HEK293 (cell line): ENCODE measurements around the gene SMIM41.

Source experiments
- BCL11B ChIP-seq: fragments of 450-650 bp; formaldehyde crosslinking; IDR thresholded peaks from 2 replicates; pipeline ENCODE4 v1.5.1; 2016; ENCODE audit warnings: low read depth, missing biosample characterization, missing genetic modification characterization
- GFI1B ChIP-seq: fragments of 450-650 bp; formaldehyde crosslinking; IDR thresholded peaks from 2 replicates; pipeline ENCODE4 v1.5.1; 2016; ENCODE audit warnings: missing biosample characterization, missing genetic modification characterization
- HOXD13 ChIP-seq: sonication (generic); formaldehyde crosslinking; IDR thresholded peaks from 2 replicates; pipeline ENCODE4 v1.8.0; 2022; ENCODE audit warnings: missing genetic modification reagents, borderline replicate concordance
- KLF1 ChIP-seq: fragments of 450-650 bp; formaldehyde crosslinking; IDR thresholded peaks from 2 replicates; pipeline ENCODE4 v1.5.1; 2016; ENCODE audit warnings: missing biosample characterization, missing genetic modification characterization
- SCRT1 ChIP-seq: fragments of 450-650 bp; formaldehyde crosslinking; IDR thresholded peaks from 2 replicates; pipeline ENCODE4 v1.5.1; 2016; ENCODE audit warnings: missing biosample characterization, missing genetic modification characterization, borderline replicate concordance
- SCRT2 ChIP-seq: fragments of 450-650 bp; formaldehyde crosslinking; IDR thresholded peaks from 2 replicates; pipeline ENCODE4 v1.5.1; 2016; ENCODE audit warnings: missing biosample characterization, missing genetic modification characterization
- SP2 ChIP-seq: fragments of 450-650 bp; formaldehyde crosslinking; IDR thresholded peaks from 2 replicates; pipeline ENCODE4 v1.5.1; 2016; ENCODE audit warnings: missing biosample characterization, missing genetic modification characterization
- TRIM28 ChIP-seq: IDR thresholded peaks from 2 replicates; pipeline ENCODE4 v1.6.1; 2011; ENCODE audit warnings: low read length, control low read depth, borderline replicate concordance
- WT1 ChIP-seq: fragments of 450-650 bp; formaldehyde crosslinking; IDR thresholded peaks from 2 replicates; pipeline ENCODE4 v1.5.1; 2016; ENCODE audit warnings: missing biosample characterization, missing genetic modification characterization
- YY1 ChIP-seq: fragments of 450-650 bp; formaldehyde crosslinking; IDR thresholded peaks from 2 replicates; pipeline ENCODE4 v1.5.1; 2018; ENCODE audit warnings: missing biosample characterization, missing genetic modification characterization
- ZBTB17 ChIP-seq: fragments of 450-650 bp; formaldehyde crosslinking; IDR thresholded peaks from 2 replicates; pipeline ENCODE4 v1.5.1; 2016; ENCODE audit warnings: missing biosample characterization, missing genetic modification characterization
- ZBTB20 ChIP-seq: fragments of 450-650 bp; formaldehyde crosslinking; IDR thresholded peaks from 2 replicates; pipeline ENCODE4 v1.5.1; 2016; ENCODE audit warnings: missing biosample characterization, missing genetic modification characterization
- ZEB2 ChIP-seq: fragments of 450-650 bp; formaldehyde crosslinking; IDR thresholded peaks from 2 replicates; pipeline ENCODE4 v1.5.1; 2016; ENCODE audit warnings: missing biosample characterization, missing genetic modification characterization
- ZFP69B ChIP-seq: fragments of 450-650 bp; formaldehyde crosslinking; IDR thresholded peaks from 2 replicates; pipeline ENCODE4 v1.5.1; 2016; ENCODE audit warnings: missing biosample characterization, missing genetic modification characterization
- ZIC2 ChIP-seq: fragments of 450-650 bp; formaldehyde crosslinking; IDR thresholded peaks from 2 replicates; pipeline ENCODE4 v1.5.1; 2016; ENCODE audit warnings: missing biosample characterization, missing genetic modification characterization
- ZNF121 ChIP-seq: fragments of 450-650 bp; formaldehyde crosslinking; IDR thresholded peaks from 2 replicates; pipeline ENCODE4 v1.5.1; 2016; ENCODE audit warnings: missing biosample characterization, missing genetic modification characterization
- ZNF140 ChIP-seq: fragments of 450-650 bp; formaldehyde crosslinking; IDR thresholded peaks from 2 replicates; pipeline ENCODE4 v1.5.1; 2016; ENCODE audit warnings: missing biosample characterization, missing genetic modification characterization
- ZNF155 ChIP-seq: fragments of 450-650 bp; formaldehyde crosslinking; IDR thresholded peaks from 2 replicates; pipeline ENCODE4 v1.5.1; 2016; ENCODE audit warnings: missing biosample characterization, missing genetic modification characterization
- ZNF266 ChIP-seq: fragments of 450-650 bp; formaldehyde crosslinking; IDR thresholded peaks from 2 replicates; pipeline ENCODE4 v1.5.1; 2016; ENCODE audit warnings: missing biosample characterization, missing genetic modification characterization, low read depth
- ZNF324 ChIP-seq: fragments of 450-650 bp; formaldehyde crosslinking; IDR thresholded peaks from 2 replicates; pipeline ENCODE4 v1.5.1; 2016; ENCODE audit warnings: missing biosample characterization, missing genetic modification characterization
- ZNF341 ChIP-seq: fragments of 450-650 bp; formaldehyde crosslinking; IDR thresholded peaks from 2 replicates; pipeline ENCODE4; 2016; ENCODE audit warnings: low read depth, missing biosample characterization, missing genetic modification characterization
- ZNF350 ChIP-seq: fragments of 450-650 bp; formaldehyde crosslinking; IDR thresholded peaks from 2 replicates; pipeline ENCODE4 v1.5.0; 2017; ENCODE audit warnings: missing biosample characterization, mild to moderate bottlenecking, missing genetic modification characterization
- ZNF391 ChIP-seq: fragments of 450-650 bp; formaldehyde crosslinking; IDR thresholded peaks from 2 replicates; pipeline ENCODE4 v1.5.1; 2016; ENCODE audit warnings: low read depth, missing biosample characterization, missing genetic modification characterization, borderline replicate concordance
- ZNF473 ChIP-seq: fragments of 450-650 bp; formaldehyde crosslinking; IDR thresholded peaks from 2 replicates; pipeline ENCODE4 v1.5.1; 2017; ENCODE audit warnings: missing biosample characterization, missing genetic modification characterization
- ZNF658 ChIP-seq: fragments of 450-650 bp; formaldehyde crosslinking; IDR thresholded peaks from 2 replicates; pipeline ENCODE4; 2016; ENCODE audit warnings: missing biosample characterization, missing genetic modification characterization
- ZNF660 ChIP-seq: fragments of 450-650 bp; IDR thresholded peaks from 2 replicates; pipeline ENCODE4 v1.5.1; 2018; ENCODE audit warnings: missing biosample characterization, mild to moderate bottlenecking, missing genetic modification characterization
- ZNF777 ChIP-seq: fragments of 450-650 bp; formaldehyde crosslinking; IDR thresholded peaks from 2 replicates; pipeline ENCODE4 v1.5.1; 2017; ENCODE audit warnings: missing biosample characterization, missing genetic modification characterization, borderline replicate concordance
- TF ChIP-seq, protein P1 (sequence below): fragments of 450-650 bp; formaldehyde crosslinking; IDR thresholded peaks from 2 replicates; pipeline ENCODE4 v1.5.1; 2016; ENCODE audit warnings: missing biosample characterization, missing genetic modification characterization, low read depth
- TF ChIP-seq, protein P2 (sequence below): fragments of 450-650 bp; formaldehyde crosslinking; IDR thresholded peaks from 2 replicates; pipeline ENCODE4 v1.5.1; 2017; ENCODE audit warnings: missing biosample characterization, missing genetic modification characterization
- TF ChIP-seq, protein P3 (sequence below): fragments of 450-650 bp; formaldehyde crosslinking; IDR thresholded peaks from 2 replicates; pipeline ENCODE4 v1.5.0; 2017; ENCODE audit warnings: missing biosample characterization, missing genetic modification characterization, borderline replicate concordance
- TF ChIP-seq, protein P4 (sequence below): fragments of 450-650 bp; formaldehyde crosslinking; IDR thresholded peaks from 2 replicates; pipeline ENCODE4 v1.5.1; 2016; ENCODE audit warnings: missing biosample characterization, missing genetic modification characterization
- TF ChIP-seq, protein P5 (sequence below): fragments of 450-650 bp; formaldehyde crosslinking; IDR thresholded peaks from 2 replicates; pipeline ENCODE4 v1.5.1; 2016; ENCODE audit warnings: missing biosample characterization, missing genetic modification characterization

The SMIM41 gene

DNA sequence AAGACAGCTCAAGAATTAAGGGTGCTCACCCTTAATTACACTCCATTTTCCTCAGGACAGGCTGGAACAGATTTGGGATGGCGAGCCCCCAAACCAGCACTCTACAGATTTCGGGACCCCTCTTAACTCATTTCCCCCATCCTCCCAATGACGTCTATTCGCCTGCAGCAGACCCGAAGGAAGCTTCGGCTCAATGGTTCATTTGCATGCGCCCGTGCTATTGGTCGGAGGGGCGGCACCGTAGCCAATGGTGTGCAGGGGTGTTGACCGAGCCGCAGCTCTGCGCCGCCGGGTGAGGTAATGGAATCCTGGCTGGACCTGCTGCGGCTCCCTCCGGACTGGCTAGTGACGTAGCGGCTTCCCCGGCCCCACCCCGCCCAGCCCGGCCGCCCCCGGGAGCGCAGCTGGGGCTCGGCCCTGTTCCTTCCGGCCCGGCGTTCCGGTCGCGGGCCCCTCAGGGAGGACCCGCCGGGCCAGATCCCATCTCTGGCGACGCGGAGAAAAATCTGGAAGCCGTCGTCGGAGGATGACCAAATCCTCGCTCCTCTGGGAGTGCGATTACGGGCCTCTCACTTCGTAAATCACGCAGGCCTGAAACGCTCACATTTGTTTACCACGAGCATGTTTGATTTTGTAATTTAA, 46.6 kb upstream of the SMIM41 start (continued):
- TF ChIP-seq, protein P1, sequence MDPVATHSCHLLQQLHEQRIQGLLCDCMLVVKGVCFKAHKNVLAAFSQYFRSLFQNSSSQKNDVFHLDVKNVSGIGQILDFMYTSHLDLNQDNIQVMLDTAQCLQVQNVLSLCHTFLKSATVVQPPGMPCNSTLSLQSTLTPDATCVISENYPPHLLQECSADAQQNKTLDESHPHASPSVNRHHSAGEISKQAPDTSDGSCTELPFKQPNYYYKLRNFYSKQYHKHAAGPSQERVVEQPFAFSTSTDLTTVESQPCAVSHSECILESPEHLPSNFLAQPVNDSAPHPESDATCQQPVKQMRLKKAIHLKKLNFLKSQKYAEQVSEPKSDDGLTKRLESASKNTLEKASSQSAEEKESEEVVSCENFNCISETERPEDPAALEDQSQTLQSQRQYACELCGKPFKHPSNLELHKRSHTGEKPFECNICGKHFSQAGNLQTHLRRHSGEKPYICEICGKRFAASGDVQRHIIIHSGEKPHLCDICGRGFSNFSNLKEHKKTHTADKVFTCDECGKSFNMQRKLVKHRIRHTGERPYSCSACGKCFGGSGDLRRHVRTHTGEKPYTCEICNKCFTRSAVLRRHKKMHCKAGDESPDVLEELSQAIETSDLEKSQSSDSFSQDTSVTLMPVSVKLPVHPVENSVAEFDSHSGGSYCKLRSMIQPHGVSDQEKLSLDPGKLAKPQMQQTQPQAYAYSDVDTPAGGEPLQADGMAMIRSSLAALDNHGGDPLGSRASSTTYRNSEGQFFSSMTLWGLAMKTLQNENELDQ: no peak
- TF ChIP-seq SP2 (tag by site-specific recombination): peak; percentile 85
- peak; percentile 12; the same call in 1 of the 2 replicates for TF ChIP-seq ZBTB20 (tag by site-specific recombination)
- peak; percentile 79; the same call in 1 of the 2 replicates for TF ChIP-seq BCL11B
- TF ChIP-seq ZNF341 (tag by site-specific recombination): 0 out of 2 replicates have a peak, but pooled peaks have one; percentile 28
- TF ChIP-seq ZNF777 (tag by site-specific recombination): no peak
- TF ChIP-seq ZNF473 (tag by site-specific recombination): no peak
- TF ChIP-seq, protein P2, sequence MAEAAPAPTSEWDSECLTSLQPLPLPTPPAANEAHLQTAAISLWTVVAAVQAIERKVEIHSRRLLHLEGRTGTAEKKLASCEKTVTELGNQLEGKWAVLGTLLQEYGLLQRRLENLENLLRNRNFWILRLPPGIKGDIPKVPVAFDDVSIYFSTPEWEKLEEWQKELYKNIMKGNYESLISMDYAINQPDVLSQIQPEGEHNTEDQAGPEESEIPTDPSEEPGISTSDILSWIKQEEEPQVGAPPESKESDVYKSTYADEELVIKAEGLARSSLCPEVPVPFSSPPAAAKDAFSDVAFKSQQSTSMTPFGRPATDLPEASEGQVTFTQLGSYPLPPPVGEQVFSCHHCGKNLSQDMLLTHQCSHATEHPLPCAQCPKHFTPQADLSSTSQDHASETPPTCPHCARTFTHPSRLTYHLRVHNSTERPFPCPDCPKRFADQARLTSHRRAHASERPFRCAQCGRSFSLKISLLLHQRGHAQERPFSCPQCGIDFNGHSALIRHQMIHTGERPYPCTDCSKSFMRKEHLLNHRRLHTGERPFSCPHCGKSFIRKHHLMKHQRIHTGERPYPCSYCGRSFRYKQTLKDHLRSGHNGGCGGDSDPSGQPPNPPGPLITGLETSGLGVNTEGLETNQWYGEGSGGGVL: no peak
- no peak for TF ChIP-seq ZNF121 (tag by site-specific recombination)
- TF ChIP-seq SCRT1 (tag by site-specific recombination): no peak
- TF ChIP-seq, protein P3, sequence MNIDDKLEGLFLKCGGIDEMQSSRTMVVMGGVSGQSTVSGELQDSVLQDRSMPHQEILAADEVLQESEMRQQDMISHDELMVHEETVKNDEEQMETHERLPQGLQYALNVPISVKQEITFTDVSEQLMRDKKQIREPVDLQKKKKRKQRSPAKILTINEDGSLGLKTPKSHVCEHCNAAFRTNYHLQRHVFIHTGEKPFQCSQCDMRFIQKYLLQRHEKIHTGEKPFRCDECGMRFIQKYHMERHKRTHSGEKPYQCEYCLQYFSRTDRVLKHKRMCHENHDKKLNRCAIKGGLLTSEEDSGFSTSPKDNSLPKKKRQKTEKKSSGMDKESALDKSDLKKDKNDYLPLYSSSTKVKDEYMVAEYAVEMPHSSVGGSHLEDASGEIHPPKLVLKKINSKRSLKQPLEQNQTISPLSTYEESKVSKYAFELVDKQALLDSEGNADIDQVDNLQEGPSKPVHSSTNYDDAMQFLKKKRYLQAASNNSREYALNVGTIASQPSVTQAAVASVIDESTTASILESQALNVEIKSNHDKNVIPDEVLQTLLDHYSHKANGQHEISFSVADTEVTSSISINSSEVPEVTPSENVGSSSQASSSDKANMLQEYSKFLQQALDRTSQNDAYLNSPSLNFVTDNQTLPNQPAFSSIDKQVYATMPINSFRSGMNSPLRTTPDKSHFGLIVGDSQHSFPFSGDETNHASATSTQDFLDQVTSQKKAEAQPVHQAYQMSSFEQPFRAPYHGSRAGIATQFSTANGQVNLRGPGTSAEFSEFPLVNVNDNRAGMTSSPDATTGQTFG (tag by site-specific recombination): no peak
- no peak for TF ChIP-seq GFI1B (tag by site-specific recombination)
- TF ChIP-seq ZFP69B (tag by site-specific recombination): peak; percentile 74; the same call in 1 of the 2 replicates
- peak; percentile 72 for TF ChIP-seq ZNF660 (tag by site-specific recombination)
- peak; percentile 46; the same call in 1 of the 2 replicates for TF ChIP-seq SCRT2 (tag by site-specific recombination)
- TF ChIP-seq ZNF266 (tag by site-specific recombination): no peak
- no peak for TF ChIP-seq HOXD13 (CRISPR knock-in tag)
- no peak for TF ChIP-seq WT1 (tag by site-specific recombination)
- TF ChIP-seq, protein P4, sequence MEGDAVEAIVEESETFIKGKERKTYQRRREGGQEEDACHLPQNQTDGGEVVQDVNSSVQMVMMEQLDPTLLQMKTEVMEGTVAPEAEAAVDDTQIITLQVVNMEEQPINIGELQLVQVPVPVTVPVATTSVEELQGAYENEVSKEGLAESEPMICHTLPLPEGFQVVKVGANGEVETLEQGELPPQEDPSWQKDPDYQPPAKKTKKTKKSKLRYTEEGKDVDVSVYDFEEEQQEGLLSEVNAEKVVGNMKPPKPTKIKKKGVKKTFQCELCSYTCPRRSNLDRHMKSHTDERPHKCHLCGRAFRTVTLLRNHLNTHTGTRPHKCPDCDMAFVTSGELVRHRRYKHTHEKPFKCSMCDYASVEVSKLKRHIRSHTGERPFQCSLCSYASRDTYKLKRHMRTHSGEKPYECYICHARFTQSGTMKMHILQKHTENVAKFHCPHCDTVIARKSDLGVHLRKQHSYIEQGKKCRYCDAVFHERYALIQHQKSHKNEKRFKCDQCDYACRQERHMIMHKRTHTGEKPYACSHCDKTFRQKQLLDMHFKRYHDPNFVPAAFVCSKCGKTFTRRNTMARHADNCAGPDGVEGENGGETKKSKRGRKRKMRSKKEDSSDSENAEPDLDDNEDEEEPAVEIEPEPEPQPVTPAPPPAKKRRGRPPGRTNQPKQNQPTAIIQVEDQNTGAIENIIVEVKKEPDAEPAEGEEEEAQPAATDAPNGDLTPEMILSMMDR (tag by site-specific recombination): no peak
- TF ChIP-seq ZNF350: no peak
- no peak for TF ChIP-seq YY1 (tag by site-specific recombination)
- TF ChIP-seq ZNF155: no peak
- TF ChIP-seq ZNF140 (tag by site-specific recombination): no peak
- peak; percentile 79 for TF ChIP-seq ZIC2 (tag by site-specific recombination)
- TF ChIP-seq KLF1 (tag by site-specific recombination): peak; percentile 81
- no peak for TF ChIP-seq ZNF658
- no peak for TF ChIP-seq ZNF391 (tag by site-specific recombination)
- no peak for TF ChIP-seq TRIM28
- TF ChIP-seq, protein P5, sequence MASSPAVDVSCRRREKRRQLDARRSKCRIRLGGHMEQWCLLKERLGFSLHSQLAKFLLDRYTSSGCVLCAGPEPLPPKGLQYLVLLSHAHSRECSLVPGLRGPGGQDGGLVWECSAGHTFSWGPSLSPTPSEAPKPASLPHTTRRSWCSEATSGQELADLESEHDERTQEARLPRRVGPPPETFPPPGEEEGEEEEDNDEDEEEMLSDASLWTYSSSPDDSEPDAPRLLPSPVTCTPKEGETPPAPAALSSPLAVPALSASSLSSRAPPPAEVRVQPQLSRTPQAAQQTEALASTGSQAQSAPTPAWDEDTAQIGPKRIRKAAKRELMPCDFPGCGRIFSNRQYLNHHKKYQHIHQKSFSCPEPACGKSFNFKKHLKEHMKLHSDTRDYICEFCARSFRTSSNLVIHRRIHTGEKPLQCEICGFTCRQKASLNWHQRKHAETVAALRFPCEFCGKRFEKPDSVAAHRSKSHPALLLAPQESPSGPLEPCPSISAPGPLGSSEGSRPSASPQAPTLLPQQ (tag by site-specific recombination): peak; percentile 78
- peak; percentile 43; the same call in 1 of the 2 replicates for TF ChIP-seq ZBTB17
- peak; percentile 58; the same call in 1 of the 2 replicates for TF ChIP-seq ZEB2 (tag by site-specific recombination)
- no peak for TF ChIP-seq ZNF324 (tag by site-specific recombination)
